ENCODE data around the gene RALGAPA1. TPM values are rescaled to one million over a fixed set of nuclear protein-coding genes. Genes with fewer than 3 reads are reported as not detected.

RALGAPA1 gene
- total and polyA plus RNA-seq, 9 of the 15 experiments (the other 6 are each of a cell fraction or from before 2014, with no cell fraction given): 2.5 to 16.3 (median 6.2) TPM

DNA sequence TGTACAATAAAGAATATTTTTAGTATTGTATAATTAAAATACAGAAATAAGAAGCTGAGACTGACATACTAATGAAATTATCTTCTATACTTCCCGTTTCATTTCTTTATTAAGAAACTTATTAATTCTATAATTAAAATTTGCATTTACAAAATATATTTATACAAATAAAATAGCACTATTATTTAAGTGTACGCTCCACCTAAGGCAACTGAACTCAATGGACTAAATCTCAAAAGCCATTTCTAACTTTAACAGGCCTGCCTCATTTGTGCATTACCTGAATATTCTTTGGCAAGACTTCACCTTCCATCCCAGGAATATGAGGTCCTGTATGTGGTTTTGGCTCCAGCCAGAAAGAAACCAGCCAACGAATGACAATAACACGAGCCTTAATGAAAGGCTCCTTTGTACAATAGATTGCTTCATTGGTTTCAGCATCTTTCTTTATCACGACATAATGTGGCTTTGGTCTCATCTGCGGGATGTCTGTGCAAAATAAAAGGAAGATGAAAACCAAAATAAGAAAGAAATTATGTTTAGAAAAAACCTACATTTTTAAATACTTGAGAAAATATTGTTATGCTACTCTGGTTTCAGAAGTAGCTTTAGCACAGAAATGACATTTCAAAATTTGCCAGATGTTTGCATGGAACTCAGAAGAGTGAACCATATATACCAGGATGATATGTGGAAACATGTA, 58.7 kb downstream of the RALGAPA1 start (continued):
- no peak for TF ChIP-seq RREB1 (CRISPR knock-in tag; IDR thresholded peaks at IDR 0.05)

DNA sequence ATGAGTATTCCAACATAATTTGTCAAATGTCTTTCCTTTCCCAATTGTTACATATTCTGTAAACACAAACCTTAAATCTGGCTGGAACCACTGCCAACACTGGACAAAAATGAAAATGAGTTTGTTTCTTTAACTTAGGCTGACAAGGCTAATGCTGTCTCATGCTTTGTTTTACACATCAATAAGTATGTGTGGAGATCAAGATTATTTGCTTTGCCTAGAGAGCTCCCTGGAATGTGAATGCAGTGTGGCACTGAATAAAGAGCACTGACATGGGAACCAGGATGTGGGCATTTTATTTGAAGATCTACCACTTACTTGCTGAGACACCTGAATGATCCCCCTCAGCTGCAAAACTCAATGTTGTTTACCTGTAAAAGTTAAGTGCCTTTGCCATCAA, 61.7 kb downstream of the RALGAPA1 start:
- H3K36me3 ChIP-seq (ENCODE audit: control insufficient read depth, insufficient read depth, low read length): no peaks in the 10 kb centered on the region; the same call in 2 of the 3 replicates
- H3K79me2 ChIP-seq (ENCODE audit: control insufficient read depth, insufficient read depth, low read length): no peaks in the 10 kb centered on the region
- intact Hi-C loops (cut with micrococcal nuclease) (no loop called here), in situ Hi-C loops (cut with MboI) (no loop called here)
- no peak overlapping the region for H2AFZ ChIP-seq (ENCODE audit: low read depth, low read length)
- POLR2A ChIA-PET: no interaction called here
- TF ChIP-seq TCF3 (CRISPR knock-in tag; IDR thresholded peaks at IDR 0.05) (no peak), SRSF3 (IDR thresholded peaks at IDR 0.05; ENCODE audit: insufficient read depth, low read length) (no peak), PYGO2 (tag; IDR thresholded peaks at IDR 0.05) (no peak)
- no peak overlapping the region for H3K9ac ChIP-seq (ENCODE audit: insufficient read depth in 1 of 2, low read depth in 2 of 2, low read length in 2 of 2)
- H4K20me1 ChIP-seq (replicated peaks; ENCODE audit: control insufficient read depth, insufficient read depth, low read length): no peaks in the 10 kb centered on the region
- CTCF ChIA-PET (ENCODE audit: low intra/inter-chr PET ratio): no interaction called here
- ATAC-seq (no peak), FAIRE-seq (no peak), DNase-seq (ENCODE audit: extremely low read depth in 1 of 4, low spot score in 3 of 4) (no peak)
- no peaks in the 10 kb centered on the region for H3K9me1 ChIP-seq (ENCODE audit: control insufficient read depth, insufficient read depth, low read length)
- BruUV-seq (replicated peaks): no TSS peak
- no peaks in the 10 kb centered on the region for H3K27me3 ChIP-seq (ENCODE audit: control insufficient read depth in 2 of 2, insufficient read depth in 2 of 2, low read length in 2 of 2)
- no peaks in the 10 kb centered on the region for H3K9me3 ChIP-seq (replicated peaks; ENCODE audit: control insufficient read depth, insufficient read depth, low read depth, low read length)
- H3K27ac ChIP-seq (ENCODE audit: extremely low read depth, low read depth, low read length): no peak overlapping the region
- no peak overlapping the region for H3K4me2 ChIP-seq (ENCODE audit: insufficient read depth, low read length)
- no peak overlapping the region for H3K4me3 ChIP-seq
- no peaks in the 10 kb centered on the region for H3K4me1 ChIP-seq (replicated peaks in 1 of 2; ENCODE audit: control insufficient read depth in 2 of 2, insufficient read depth in 2 of 2, low read length in 2 of 2)

Data from K562 (cell line).